AG20443 (cell line): ENCODE measurements around the gene SPINT1.

Source experiments
- DNase-seq: peaks from one replicate; pipeline ENCODE4 v3.0.0; 2012; ENCODE audit warnings: low spot score, mixed read lengths

The SPINT1 gene

GRCh38 chr15:40892447-40893012, 48.7 kb downstream of the SPINT1 start:
- no peak for DNase-seq

- no peak for DNase-seq
These were observed 49.3 kb downstream of the SPINT1 start for GRCh38 chr15:40893019-40893670.

- peak; percentile 97 for DNase-seq
These were observed 50.2 kb downstream of the SPINT1 start, which contains the start of gene VPS18 for GRCh38 chr15:40893733-40894680. TSS of gene VPS18 (plus strand) at chr15:40894450. CDS start at chr15:40894769, 319 bp downstream.

GRCh38 chr15:40894681-40895448, 51.0 kb downstream of the SPINT1 start:
- peak; percentile 79 for DNase-seq

GRCh38 chr15:40899536-40900207, 55.8 kb downstream of the SPINT1 start:
- DNase-seq, result no peak

- DNase-seq, result no peak
These were observed 56.6 kb downstream of the SPINT1 start for GRCh38 chr15:40900256-40901052.

GRCh38 chr15:40901053-40901443, 57.2 kb downstream of the SPINT1 start:
- DNase-seq, result no peak

- DNase-seq, result no peak
These were observed 59.0 kb downstream of the SPINT1 start for GRCh38 chr15:40902605-40903561.

GRCh38 chr15:40904552-40905201, 60.8 kb downstream of the SPINT1 start:
- no peak for DNase-seq

- peak; percentile 94 for DNase-seq
These were observed 62.5 kb downstream of the SPINT1 start for GRCh38 chr15:40906091-40906990.

GRCh38 chr15:40906991-40907802, 63.3 kb downstream of the SPINT1 start:
- DNase-seq, result no peak
